Type B pancreatic cell (in vitro differentiated cells): ENCODE data around the gene STAB2. TPM values are rescaled to one million over a fixed set of nuclear protein-coding genes. Genes with fewer than 3 reads are reported as not detected.
"Not testable (repeated sequence)": the region's sequence is repeated elsewhere in the genome, so short reads cannot be mapped to it uniquely, and the experiment has no call there.

Source experiments
- DNase-seq: peaks from one replicate; pipeline ENCODE4 v3.0.0; 2021; ENCODE audit warnings: mixed read lengths; ENCODE audit not compliant: unreplicated experiment; ENCODE audit errors: extremely low spot score
- H3K27ac Mint-ChIP-seq: 2 replicates; pipeline ENCODE4 v1.8.0; 2021; ENCODE audit warnings: mild to moderate bottlenecking, mixed read lengths
- H3K27me3 Mint-ChIP-seq: 2 replicates; pipeline ENCODE4 v1.8.0; 2021; ENCODE audit warnings: mixed read lengths
- H3K36me3 Mint-ChIP-seq: 2 replicates; pipeline ENCODE4 v1.8.0; 2021; ENCODE audit warnings: mixed read lengths
- H3K4me1 Mint-ChIP-seq: one replicate; pipeline ENCODE4 v1.8.0; 2021; ENCODE audit warnings: mixed read lengths; ENCODE audit not compliant: unreplicated experiment
- H3K4me3 Mint-ChIP-seq: 2 replicates; pipeline ENCODE4 v1.8.0; 2021; ENCODE audit warnings: mild to moderate bottlenecking, mixed read lengths
- H3K9me3 Mint-ChIP-seq: 2 replicates; pipeline ENCODE4 v1.8.0; 2021; ENCODE audit warnings: mixed read lengths
- total RNA-seq: library from RNA; stranded (reverse); gene quantifications from 2 replicates; pipeline ENCODE4 v1.2.1, GENCODE V29; 2021; ENCODE audit warnings: low replicate concordance
- TF ChIP-seq, protein P1 (sequence below): fragments of 200-600 bp; sonication (generic); conservative IDR thresholded peaks from 2 replicates; pipeline ENCODE4 v1.5.0; 2021; ENCODE audit warnings: antibody characterized with exemption, mild to moderate bottlenecking

Gene STAB2
- total RNA-seq, 1 donor from 2014 or later: not detected

DNA sequence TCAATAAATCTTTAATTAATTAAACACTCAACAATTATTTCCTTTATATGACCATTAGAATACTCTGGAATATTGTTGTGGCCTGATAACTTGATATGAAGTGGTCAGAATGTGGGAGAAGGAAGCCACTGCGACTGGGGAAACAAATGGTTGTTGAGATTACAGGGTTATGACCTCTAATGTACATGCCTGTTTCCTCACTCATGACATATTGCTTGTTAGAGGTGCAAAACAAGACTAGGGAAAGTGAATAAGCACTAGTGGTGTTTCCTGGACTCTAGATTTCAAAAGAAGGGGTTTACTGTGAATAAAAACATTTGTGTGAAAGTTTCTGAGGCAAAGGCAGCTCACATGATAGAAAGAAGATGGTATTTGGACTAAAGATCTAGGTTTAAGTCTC lies 53.3 kb downstream of the STAB2 start:
- H3K9me3 Mint-ChIP-seq: no peaks in the 10 kb centered on the region
- TF ChIP-seq, protein P1, sequence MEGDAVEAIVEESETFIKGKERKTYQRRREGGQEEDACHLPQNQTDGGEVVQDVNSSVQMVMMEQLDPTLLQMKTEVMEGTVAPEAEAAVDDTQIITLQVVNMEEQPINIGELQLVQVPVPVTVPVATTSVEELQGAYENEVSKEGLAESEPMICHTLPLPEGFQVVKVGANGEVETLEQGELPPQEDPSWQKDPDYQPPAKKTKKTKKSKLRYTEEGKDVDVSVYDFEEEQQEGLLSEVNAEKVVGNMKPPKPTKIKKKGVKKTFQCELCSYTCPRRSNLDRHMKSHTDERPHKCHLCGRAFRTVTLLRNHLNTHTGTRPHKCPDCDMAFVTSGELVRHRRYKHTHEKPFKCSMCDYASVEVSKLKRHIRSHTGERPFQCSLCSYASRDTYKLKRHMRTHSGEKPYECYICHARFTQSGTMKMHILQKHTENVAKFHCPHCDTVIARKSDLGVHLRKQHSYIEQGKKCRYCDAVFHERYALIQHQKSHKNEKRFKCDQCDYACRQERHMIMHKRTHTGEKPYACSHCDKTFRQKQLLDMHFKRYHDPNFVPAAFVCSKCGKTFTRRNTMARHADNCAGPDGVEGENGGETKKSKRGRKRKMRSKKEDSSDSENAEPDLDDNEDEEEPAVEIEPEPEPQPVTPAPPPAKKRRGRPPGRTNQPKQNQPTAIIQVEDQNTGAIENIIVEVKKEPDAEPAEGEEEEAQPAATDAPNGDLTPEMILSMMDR: no peak
- no peaks in the 10 kb centered on the region for H3K27me3 Mint-ChIP-seq
- no peak for DNase-seq
- no peak overlapping the region for H3K27ac Mint-ChIP-seq
- H3K36me3 Mint-ChIP-seq: no peaks in the 10 kb centered on the region
- no peak overlapping the region for H3K4me3 Mint-ChIP-seq
- no peaks in the 10 kb centered on the region for H3K4me1 Mint-ChIP-seq

DNA sequence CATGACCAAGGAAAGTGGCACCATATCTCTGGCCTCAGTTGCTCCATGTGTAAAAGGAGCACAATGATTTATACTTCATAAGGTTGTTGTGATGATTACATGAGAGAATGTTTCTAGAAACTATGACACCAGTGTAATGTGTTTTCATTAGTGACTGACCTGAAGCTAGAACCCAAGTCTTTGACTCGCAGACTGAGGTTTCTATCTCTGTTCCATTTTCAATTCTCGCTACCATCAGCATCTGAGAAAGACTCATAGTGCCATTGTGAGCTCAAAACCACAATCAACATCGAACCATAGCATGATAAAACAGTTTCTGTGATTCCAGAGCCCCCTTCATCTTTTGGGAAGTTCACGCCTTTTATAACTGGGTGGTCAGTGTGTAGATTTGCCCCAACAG lies 53.8 kb downstream of the STAB2 start:
- TF ChIP-seq, protein P1: no peak
- no peaks in the 10 kb centered on the region for H3K27me3 Mint-ChIP-seq
- H3K36me3 Mint-ChIP-seq: no peaks in the 10 kb centered on the region
- H3K9me3 Mint-ChIP-seq: no peaks in the 10 kb centered on the region
- no peak overlapping the region for H3K27ac Mint-ChIP-seq
- H3K4me3 Mint-ChIP-seq: no peak overlapping the region
- H3K4me1 Mint-ChIP-seq: no peaks in the 10 kb centered on the region
- DNase-seq: no peak

DNA sequence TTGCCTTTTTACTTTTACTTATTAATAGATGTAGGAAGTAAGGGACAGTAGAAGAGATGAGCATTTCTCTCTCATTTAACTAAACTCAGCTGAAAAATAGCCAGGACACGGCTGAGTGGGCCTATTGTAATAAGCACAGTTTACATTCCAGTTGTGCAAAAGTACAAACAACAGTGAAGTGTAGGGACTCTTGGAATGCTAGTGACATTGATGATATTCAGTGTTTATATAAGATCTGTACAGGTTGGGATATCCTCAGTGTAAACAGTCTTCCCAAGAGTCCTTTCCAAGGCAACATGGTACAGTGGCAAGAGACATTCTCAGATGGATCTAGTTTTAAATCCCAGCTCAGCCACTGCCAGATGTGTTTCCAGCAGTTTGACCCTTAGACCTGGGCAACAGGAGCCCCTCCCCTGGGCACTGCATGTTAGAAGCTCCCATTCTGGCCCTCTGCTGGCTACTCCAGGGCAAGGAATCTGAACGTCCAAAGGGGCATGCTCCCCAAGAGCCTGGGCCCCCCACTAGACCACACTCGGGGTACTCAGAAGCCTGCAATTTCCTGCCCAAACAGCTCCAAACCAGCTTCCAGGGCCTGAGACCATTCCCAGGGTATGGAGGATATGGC lies 55.3 kb downstream of the STAB2 start:
- Mint-ChIP-seq H3K4me1 (no peaks in the 10 kb centered on the region), H3K9me3 (no peaks in the 10 kb centered on the region), H3K4me3 (no peak overlapping the region), H3K36me3 (no peaks in the 10 kb centered on the region), H3K27ac (no peak overlapping the region), H3K27me3 (peaks cover 4% of the 10 kb centered on the region)
- TF ChIP-seq, protein P1: no peak
- DNase-seq: no peak

DNA sequence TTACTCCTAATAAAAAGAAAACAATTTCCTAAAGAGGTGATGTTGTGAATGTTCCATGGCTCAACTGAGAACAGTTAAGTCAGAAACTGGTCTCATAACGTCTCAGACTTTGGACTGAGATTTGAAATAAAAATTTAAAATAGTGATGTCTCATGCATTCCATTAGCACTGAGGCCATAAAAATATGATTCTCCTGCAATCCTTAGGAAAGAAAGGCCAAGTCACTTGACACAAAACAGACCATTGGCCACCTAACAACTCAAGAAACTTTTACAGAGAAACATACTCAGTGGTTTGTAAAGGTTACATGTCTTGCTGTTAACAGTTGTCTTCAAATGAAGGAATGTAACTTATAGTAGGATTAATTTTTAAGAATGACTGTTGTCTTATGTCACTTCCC lies 58.1 kb downstream of the STAB2 start:
- Mint-ChIP-seq H3K4me1 (no peaks in the 10 kb centered on the region), H3K36me3 (no peaks in the 10 kb centered on the region), H3K9me3 (no peaks in the 10 kb centered on the region), H3K27ac (no peak overlapping the region), H3K27me3 (peaks cover 4% of the 10 kb centered on the region), H3K4me3 (no peak overlapping the region)
- TF ChIP-seq, protein P1: no peak
- DNase-seq: no peak

DNA sequence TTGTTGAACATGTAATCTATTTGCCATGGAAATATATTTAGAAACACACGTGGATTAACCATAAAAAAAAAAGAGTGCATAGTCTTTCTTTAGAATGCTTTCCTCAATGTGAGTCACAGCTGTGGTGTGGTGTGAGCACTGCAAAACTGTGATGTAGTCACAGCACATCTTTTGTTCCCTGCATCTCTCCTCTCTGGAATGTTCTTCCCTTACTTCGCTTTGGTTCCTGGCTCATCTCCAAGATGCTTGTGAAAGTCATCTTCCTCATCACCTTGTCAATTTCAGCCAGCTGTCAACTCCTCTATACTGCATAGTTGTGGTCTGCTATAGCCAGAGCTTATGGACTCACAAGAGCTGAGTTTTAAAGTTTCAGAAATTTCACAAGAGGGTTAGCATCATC lies 60.2 kb downstream of the STAB2 start:
- no peaks in the 10 kb centered on the region for H3K36me3 Mint-ChIP-seq
- TF ChIP-seq, protein P1: no peak
- no peak overlapping the region for H3K4me3 Mint-ChIP-seq
- H3K4me1 Mint-ChIP-seq: no peaks in the 10 kb centered on the region
- no peak for DNase-seq
- no peaks in the 10 kb centered on the region for H3K9me3 Mint-ChIP-seq
- no peak overlapping the region for H3K27ac Mint-ChIP-seq
- H3K27me3 Mint-ChIP-seq: peaks cover 4% of the 10 kb centered on the region

DNA sequence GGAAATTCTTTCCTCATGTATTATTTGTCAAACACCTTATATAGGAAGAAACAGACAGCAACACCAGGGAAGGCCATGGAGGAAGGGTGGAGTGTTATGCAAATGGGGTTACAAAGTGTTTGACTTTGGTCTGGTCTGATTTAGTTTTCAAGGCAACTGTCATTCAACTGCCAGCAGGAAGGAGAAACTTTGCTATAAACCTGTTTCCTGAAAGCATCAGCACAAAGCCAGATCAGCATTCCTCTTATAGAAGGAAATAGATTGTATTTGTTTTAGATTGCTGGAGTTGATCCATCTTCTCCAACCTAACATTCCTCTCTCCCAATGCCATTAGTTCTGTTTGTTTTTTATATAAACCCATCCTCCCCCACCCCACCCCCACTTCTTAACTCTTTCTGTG lies 65.7 kb downstream of the STAB2 start:
- H3K9me3 Mint-ChIP-seq: no peaks in the 10 kb centered on the region

DNA sequence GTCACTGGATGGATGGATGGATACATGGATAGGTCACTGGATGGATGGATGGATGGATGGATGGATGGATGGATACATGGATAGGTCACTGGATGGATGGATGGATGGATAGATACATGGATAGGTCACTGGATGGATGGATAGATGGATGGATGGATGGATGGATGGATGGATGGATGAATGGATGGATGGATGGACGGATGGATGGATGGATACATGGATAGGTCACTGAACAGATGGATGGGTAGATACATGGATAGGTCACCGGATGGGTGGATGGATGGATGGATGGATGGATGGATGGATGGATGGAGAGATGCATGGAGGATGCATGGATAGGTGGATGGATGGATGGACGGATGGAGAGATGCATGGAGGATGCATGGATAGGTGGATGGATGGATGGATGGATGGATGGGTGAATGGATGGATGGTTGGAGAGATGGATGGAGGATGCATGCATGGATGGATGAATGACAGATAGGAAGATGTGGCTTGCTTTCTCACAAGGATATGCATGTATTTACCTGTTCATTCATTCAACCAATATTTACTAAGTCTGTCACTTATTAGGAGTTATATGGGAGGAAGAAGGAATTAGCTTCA lies 66.6 kb downstream of the STAB2 start:
- H3K4me3 Mint-ChIP-seq, DNase-seq, H3K9me3 Mint-ChIP-seq, H3K27ac Mint-ChIP-seq, H3K4me1 Mint-ChIP-seq, H3K36me3 Mint-ChIP-seq: not testable (repeated sequence)
- peaks cover 16% of the 10 kb centered on the region for H3K27me3 Mint-ChIP-seq

More for the DNA sequence above, 65.7 kb downstream of the STAB2 start:
- DNase-seq: no peak
- TF ChIP-seq, protein P1: no peak
- H3K4me3 Mint-ChIP-seq: no peak overlapping the region
- H3K36me3 Mint-ChIP-seq: no peaks in the 10 kb centered on the region
- no peaks in the 10 kb centered on the region for H3K4me1 Mint-ChIP-seq
- no peak overlapping the region for H3K27ac Mint-ChIP-seq
- H3K27me3 Mint-ChIP-seq: peaks cover 9% of the 10 kb centered on the region
